Heart left ventricle (tissue), 16 donors: ENCODE results near the gene PTPRO. TPM values are rescaled to one million over a fixed set of nuclear protein-coding genes. Genes with fewer than 3 reads are reported as not detected.

ENCODE experiments used
- ATAC-seq, 4 donors: fragments of 200-7000 bp; cut with Tn5 transposase; one replicate each; pipeline ENCODE4 v1.9.1; 2020 to 2022; ENCODE audit warnings: moderate library complexity in 4 of 4, mild to moderate bottlenecking in 3 of 4, moderate number of reproducible peaks in 1 of 4
- DNase-seq, 5 donors: peaks; one replicate each; pipeline ENCODE4 v3.0.0-alpha.2; 2020
- H3K27ac ChIP-seq, 12 donors: fragments of 200-600 bp; sonication (generic) in 4 of 12; one replicate each; pipeline versions ENCODE4 v1.5.0 to v1.8.0; 2016 to 2022; ENCODE audit warnings: mild to moderate bottlenecking in 2 of 12
- H3K27me3 ChIP-seq, 9 donors: fragments of 200-600 bp; sonication (generic) in 2 of 9; one replicate each; pipeline versions ENCODE4 v1.5.1 to v1.8.0; 2016 to 2022; ENCODE audit warnings: mild to moderate bottlenecking in 3 of 9
- H3K36me3 ChIP-seq, 9 donors: fragments of 200-600 bp; sonication (generic) in 2 of 9; one replicate each; pipeline versions ENCODE4 v1.5.0 to v1.8.0; 2018 to 2022; ENCODE audit warnings: mild to moderate bottlenecking in 2 of 9
- H3K4me1 ChIP-seq, 12 donors: fragments of 200-600 bp; sonication (generic) in 4 of 12; one replicate each; pipeline versions ENCODE4 v1.5.0 to v1.8.0; 2016 to 2022; ENCODE audit warnings: mild to moderate bottlenecking in 3 of 12
- H3K4me3 ChIP-seq, 12 donors: fragments of 200-600 bp; sonication (generic) in 4 of 12; one replicate each; pipeline versions ENCODE4 v1.5.0 to v1.8.0; 2017 to 2022; ENCODE audit warnings: mild to moderate bottlenecking in 9 of 12, moderate library complexity in 4 of 12
- H3K9me3 ChIP-seq, 12 donors: fragments of 200-600 bp; sonication (generic) in 4 of 12; one replicate each; pipeline versions ENCODE4 v1.5.0 to v1.8.0; 2016 to 2022; ENCODE audit warnings: mild to moderate bottlenecking in 1 of 12
- POLR2A ChIP-seq, 2 donors: fragments of 450-650 bp; IDR thresholded peaks; one replicate each; pipeline ENCODE4 v1.6.1; 2017; ENCODE audit warnings: antibody characterized with exemption in 2 of 2, mild to moderate bottlenecking in 2 of 2, moderate library complexity in 2 of 2
- WGBS, 4 donors: extraction: QIAGEN DNeasy Blood & Tissue Kit in 2 of 4; methylation state at CpG; one replicate each; pipeline versions ENCODE4 v1.1.5 to v1.1.7; 2013 to 2018; 5-methylcytosine and 5-hydroxymethylcytosine counted together
- intact Hi-C, 10 donors: fragments of 100-400 bp; cut with DNase I; formaldehyde crosslinking; loops; one replicate each; pipeline versions ENCODE4 v1.11.1 to v1.14.2; 2022
- polyA plus RNA-seq, 2 donors: library from polyadenylated mRNA; stranded (reverse); fragments of 200-250 nt; gene quantifications; one replicate each; pipeline ENCODE4 v1.2.3, GENCODE V29; 2013
- total RNA-seq, 9 donors: library from RNA; depleted of rRNA in 2 of 9; stranded (reverse); fragments of >200 nt in 2 of 9; fragmentation: NEBNext Ultra II Directional in 3 of 9; extraction: Animal tissue kit (Norgen Biotek cat#: 25700) in 3 of 9; gene quantifications; one replicate each; pipeline versions ENCODE4 v1.1.0 to v1.2.4, GENCODE V29; 2016 to 2023
- TF ChIP-seq, protein P1 (sequence below), 12 donors: fragments of 200-600 bp; sonication (generic) in 4 of 12; IDR thresholded peaks; one replicate each; pipeline versions ENCODE4 v1.5.0 to v1.8.0; 2018 to 2022; ENCODE audit warnings: antibody characterized with exemption in 12 of 12, mild to moderate bottlenecking in 5 of 12
- donor health status: ischemic (EF 13 %, LVEDD 7.1; RV severe dilation, severe dysfunction).
- donor health status: healthy with polysubstance abuse.
- donor health status: DM: no; HTN: yes; CAD: no.
- donor health status: DM: no; HTN: no; CAD: no.
- donor health status: ischemic (EF 25% LVEDD 6.9; RV normal size, moderate dysfunction).
- donor health status: ischemic (EF 25% LVEDD 5.7; RV mildly dilated, moderate dysfunction).
- donor health status: healthy.
- donor health status: DM: yes; HTN: yes; CAD: no.
- donor health status: ischemic (EF 35%, LVEDD 5.7; RV mildly dilated, moderate dysfunction).
- donor health status: nonischemic (EF 11% LVEDD 7.7; RV severe dilation, severe dysfunction).
- donor health status: DM: yes; HTN: yes; CAD: no.
- donor health status: PGD.
- donor health status: ischemic (EF 29% LVEDD 5.4; RV normal size, mild dysfunction).
- donor health status: nonischemic (EF 23%, LVEDD 6.1; RV moderate dilation, normal function).

Gene PTPRO
- total and polyA plus RNA-seq, 11 donors: 0.20 to 9.3 (median 0.57) TPM

DNA sequence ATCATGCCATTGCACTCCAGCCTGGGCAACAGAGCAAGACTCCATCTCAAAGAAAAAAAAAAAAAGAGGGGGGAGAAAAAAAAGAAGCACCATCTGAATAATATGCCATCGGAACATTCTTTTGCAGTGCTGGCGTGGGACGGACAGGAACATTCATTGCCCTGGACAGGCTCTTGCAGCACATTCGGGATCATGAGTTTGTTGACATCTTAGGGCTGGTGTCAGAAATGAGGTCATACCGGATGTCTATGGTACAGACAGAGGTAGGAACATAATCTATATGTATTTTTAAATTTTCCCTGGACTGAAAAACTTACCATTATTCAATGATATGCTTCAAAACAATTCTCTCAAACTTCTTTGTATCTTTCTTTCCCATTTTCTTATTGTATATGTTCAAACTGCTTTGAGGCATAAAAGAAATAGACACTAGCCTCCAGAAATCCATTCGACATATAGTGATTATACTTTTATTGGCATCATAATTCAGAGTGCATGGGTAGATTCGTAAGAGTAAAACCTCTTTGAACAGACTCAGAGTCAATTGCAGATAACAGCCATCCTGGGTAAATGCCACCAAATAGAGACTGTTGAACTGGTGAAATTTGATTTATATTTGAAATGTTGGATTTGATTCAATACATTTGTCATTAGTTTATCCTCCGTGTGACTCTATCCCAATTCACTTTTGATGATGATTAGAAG, 267.2 kb downstream of the PTPRO start:
- 65 to 76% (median 72%) methylated on average over 8 of the region's 8 CpGs for WGBS, 4 donors
- no peaks in the 10 kb centered on the region for H3K9me3 ChIP-seq
- peaks cover 0 to 8% (median 0%) of the 10 kb centered on the region in 12 donors for H3K4me1 ChIP-seq
- intact Hi-C loops: loop anchor here (1.0 to 10.0 kb wide), 11 partner anchors 38 to 315 kb away; partner anchors contain the start of gene EPS8 (in 5 of the 10)
- peaks cover 0 to 18% (median 0%) of the 10 kb centered on the region in 9 donors for H3K36me3 ChIP-seq
- ATAC-seq (no peak), DNase-seq (no peak)
- TF ChIP-seq, protein P1, sequence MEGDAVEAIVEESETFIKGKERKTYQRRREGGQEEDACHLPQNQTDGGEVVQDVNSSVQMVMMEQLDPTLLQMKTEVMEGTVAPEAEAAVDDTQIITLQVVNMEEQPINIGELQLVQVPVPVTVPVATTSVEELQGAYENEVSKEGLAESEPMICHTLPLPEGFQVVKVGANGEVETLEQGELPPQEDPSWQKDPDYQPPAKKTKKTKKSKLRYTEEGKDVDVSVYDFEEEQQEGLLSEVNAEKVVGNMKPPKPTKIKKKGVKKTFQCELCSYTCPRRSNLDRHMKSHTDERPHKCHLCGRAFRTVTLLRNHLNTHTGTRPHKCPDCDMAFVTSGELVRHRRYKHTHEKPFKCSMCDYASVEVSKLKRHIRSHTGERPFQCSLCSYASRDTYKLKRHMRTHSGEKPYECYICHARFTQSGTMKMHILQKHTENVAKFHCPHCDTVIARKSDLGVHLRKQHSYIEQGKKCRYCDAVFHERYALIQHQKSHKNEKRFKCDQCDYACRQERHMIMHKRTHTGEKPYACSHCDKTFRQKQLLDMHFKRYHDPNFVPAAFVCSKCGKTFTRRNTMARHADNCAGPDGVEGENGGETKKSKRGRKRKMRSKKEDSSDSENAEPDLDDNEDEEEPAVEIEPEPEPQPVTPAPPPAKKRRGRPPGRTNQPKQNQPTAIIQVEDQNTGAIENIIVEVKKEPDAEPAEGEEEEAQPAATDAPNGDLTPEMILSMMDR (IDR thresholded peaks at IDR 0.05): no peak
- no peak for TF ChIP-seq POLR2A (IDR thresholded peaks at IDR 0.05)
- no peaks in the 10 kb centered on the region for H3K27me3 ChIP-seq
- no peak overlapping the region for H3K27ac ChIP-seq
- peak overlapping the region in 1 of 12 donors; percentile 41 for H3K4me3 ChIP-seq

DNA sequence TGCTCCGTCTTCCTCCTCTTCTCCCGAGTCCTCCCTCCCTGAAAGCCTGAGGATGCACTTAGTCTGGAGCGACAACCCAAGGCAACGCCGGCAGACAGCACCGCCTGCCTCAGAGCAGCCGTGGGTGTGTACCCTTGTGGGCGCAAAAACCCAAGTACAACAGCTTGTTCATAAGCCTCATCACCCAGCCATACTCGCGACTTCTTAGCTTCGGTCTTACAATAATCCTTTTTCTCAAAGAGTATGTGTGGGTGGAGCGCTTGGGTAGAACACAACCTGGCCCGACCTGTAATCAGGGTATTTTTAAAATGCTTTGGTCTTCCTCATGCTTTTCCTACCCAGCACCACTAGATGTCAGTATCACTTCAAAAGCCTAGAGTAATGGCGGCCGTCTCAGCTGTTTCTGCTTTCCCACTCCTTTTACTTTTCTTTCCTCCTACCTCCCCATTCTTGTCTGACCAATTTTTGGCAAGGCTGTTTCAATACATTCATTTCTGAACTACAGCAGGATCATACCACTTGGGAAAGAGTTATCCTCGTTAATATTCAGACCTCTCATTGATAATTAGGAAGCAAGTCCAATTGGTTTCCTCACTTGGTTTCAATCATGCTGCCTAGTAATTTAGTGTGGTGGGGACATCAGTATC, 268.0 kb downstream of the PTPRO start:
- Histone ChIP-seq H3K36me3 (peaks cover 0 to 15% (median 0%) of the 10 kb centered on the region in 9 donors), H3K9me3 (no peaks in the 10 kb centered on the region), H3K27me3 (no peaks in the 10 kb centered on the region), H3K4me1 (peaks cover 0 to 8% (median 0%) of the 10 kb centered on the region in 12 donors), H3K4me3 (peak overlapping the region in 9 of 12 donors; percentile 22 to 47 (median 36)), H3K27ac (peak overlapping the region in 6 of 12 donors; percentile 5 to 60 (median 38))
- peak; percentile 28 to 54 (median 36) for DNase-seq
- TF ChIP-seq POLR2A (IDR thresholded peaks at IDR 0.05): no peak
- TF ChIP-seq, protein P1 (IDR thresholded peaks at IDR 0.05): peak; percentile 83 to 98 (median 90)
- intact Hi-C loops: loop anchor here (1.0 to 10.0 kb wide), 9 partner anchors 37 to 313 kb away; partner anchors contain the start of gene EPS8 (in 5 of the 10)
- peak; percentile 61 to 90 (median 89) for ATAC-seq
- 10 to 18% (median 13%) methylated on average over 16 of the region's 16 CpGs for WGBS, 4 donors

DNA sequence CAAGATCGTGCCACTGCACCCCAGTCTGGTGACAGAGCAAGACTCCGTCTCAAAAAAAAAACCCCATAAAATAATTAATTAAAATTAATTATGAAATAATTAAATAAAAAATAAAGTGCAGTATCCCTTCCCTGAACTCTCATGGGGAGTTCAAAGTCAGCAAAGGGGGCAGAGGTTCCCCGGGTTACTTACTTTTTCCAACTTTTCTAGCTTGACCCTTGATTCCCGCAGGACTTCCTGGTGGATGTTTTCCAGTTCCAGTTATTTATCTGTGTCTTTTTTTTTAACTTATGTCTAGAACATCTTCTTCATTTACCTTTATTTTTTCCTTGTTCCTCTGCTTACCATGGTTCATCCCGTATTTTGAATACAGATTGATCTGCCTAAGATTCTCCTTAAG, 269.5 kb downstream of the PTPRO start:
- Histone ChIP-seq H3K27ac (peak overlapping the region in 5 of 12 donors; percentile 24 to 65 (median 56)), H3K4me3 (no peak overlapping the region), H3K4me1 (peaks cover 0 to 19% (median 4%) of the 10 kb centered on the region in 12 donors), H3K36me3 (peaks cover 0 to under 1% (median 0%) of the 10 kb centered on the region in 9 donors), H3K27me3 (no peaks in the 10 kb centered on the region), H3K9me3 (no peaks in the 10 kb centered on the region)
- intact Hi-C loops: loop anchor here in 8 of 10 donors (2.0 to 10.0 kb wide), 8 partner anchors 35 to 315 kb away; partner anchors contain the start of gene EPS8 (in 5 of the 8)
- 84 to 85% (median 85%) methylated on average over 5 of the region's 5 CpGs for WGBS, 4 donors
- ATAC-seq (no peak), DNase-seq (peak in 3 of 5 donors; percentile 30 to 52 (median 32))
- no peak for TF ChIP-seq POLR2A (IDR thresholded peaks at IDR 0.05)
- TF ChIP-seq, protein P1 (IDR thresholded peaks at IDR 0.05): no peak

DNA sequence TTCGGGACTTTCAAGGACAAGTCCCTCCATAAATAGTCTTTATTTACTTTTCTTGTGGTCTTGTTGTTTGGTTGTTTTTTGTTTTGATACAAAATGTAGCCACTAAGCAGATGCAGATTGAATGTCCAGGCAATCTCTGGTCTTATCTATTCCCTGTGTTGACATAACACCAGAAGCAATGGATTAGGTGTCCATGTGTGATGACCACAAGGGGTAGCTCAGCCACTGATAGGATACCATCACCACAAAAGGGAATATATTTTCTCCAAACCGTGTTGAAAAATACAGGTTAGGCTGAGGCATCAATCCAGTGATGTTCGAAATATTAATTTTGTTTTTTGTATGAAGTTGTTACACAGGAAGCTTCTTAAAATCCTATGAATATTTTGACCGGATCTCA, 270.6 kb downstream of the PTPRO start:
- ATAC-seq: no peak
- no peak overlapping the region for H3K4me3 ChIP-seq
- H3K27me3 ChIP-seq: no peaks in the 10 kb centered on the region
- intact Hi-C loops: loop anchor here in 6 of 10 donors (5.0 to 10.0 kb wide), 5 partner anchors 34 to 316 kb away; partner anchors contain the start of gene EPS8 (in 4 of the 6)
- H3K27ac ChIP-seq: peak overlapping the region in 4 of 12 donors; percentile 11 to 60 (median 44)
- no peaks in the 10 kb centered on the region for H3K9me3 ChIP-seq
- no peak for DNase-seq
- H3K4me1 ChIP-seq: peaks cover 0 to 30% (median 5%) of the 10 kb centered on the region in 12 donors
- WGBS, 4 donors: 70 to 75% (median 74%) methylated on average over 4 of the region's 4 CpGs
- TF ChIP-seq, protein P1 (IDR thresholded peaks at IDR 0.05): no peak
- TF ChIP-seq POLR2A (IDR thresholded peaks at IDR 0.05): no peak
- H3K36me3 ChIP-seq: no peaks in the 10 kb centered on the region
